GM19099 (cell line): Measurements from ENCODE around the gene TMEM87A.

Source experiments
- POLR2A ChIP-seq: IDR thresholded peaks from 3 replicates; pipeline ENCODE4 v1.6.1; 2011; ENCODE audit warnings: low read depth; ENCODE audit not compliant: insufficient read length; ENCODE audit errors: extremely low read depth

The TMEM87A gene

GRCh38 chr15:42275780-42276391, 2.7 kb upstream of the TMEM87A start:
- TF ChIP-seq POLR2A: no peak

- no peak for TF ChIP-seq POLR2A
Measured at GRCh38 chr15:42274702-42274989, 1.4 kb upstream of the TMEM87A start.

GRCh38 chr15:42273900-42274701, 868 bp upstream of the TMEM87A start:
- TF ChIP-seq POLR2A: no peak

GRCh38 chr15:42270996-42271395, 2.2 kb downstream of the TMEM87A start:
- TF ChIP-seq POLR2A: no peak

GRCh38 chr15:42270551-42270950, 2.7 kb downstream of the TMEM87A start:
- no peak for TF ChIP-seq POLR2A

GRCh38 chr15:42267286-42267685, 5.9 kb downstream of the TMEM87A start:
- TF ChIP-seq POLR2A: no peak

GRCh38 chr15:42264795-42265194, 8.4 kb downstream of the TMEM87A start:
- no peak for TF ChIP-seq POLR2A

- no peak for TF ChIP-seq POLR2A
Measured at GRCh38 chr15:42253300-42253699, 19.9 kb downstream of the TMEM87A start.

GRCh38 chr15:42240823-42241222, 32.4 kb downstream of the TMEM87A start:
- TF ChIP-seq POLR2A: no peak

GRCh38 chr15:42239528-42240182, 33.6 kb downstream of the TMEM87A start:
- no peak for TF ChIP-seq POLR2A

- no peak for TF ChIP-seq POLR2A
Measured at GRCh38 chr15:42233107-42233506, 40.1 kb downstream of the TMEM87A start.

- no peak for TF ChIP-seq POLR2A
Measured at GRCh38 chr15:42232606-42233005, 40.6 kb downstream of the TMEM87A start.

- no peak for TF ChIP-seq POLR2A
Measured at GRCh38 chr15:42231088-42231487, 42.1 kb downstream of the TMEM87A start.

GRCh38 chr15:42228036-42228435, 45.2 kb downstream of the TMEM87A start:
- no peak for TF ChIP-seq POLR2A

GRCh38 chr15:42226648-42227047, 46.6 kb downstream of the TMEM87A start:
- TF ChIP-seq POLR2A: no peak

GRCh38 chr15:42220216-42220615, 53.0 kb downstream of the TMEM87A start:
- no peak for TF ChIP-seq POLR2A
